A375 (cell line): ENCODE measurements around the gene CXorf51B. TPM values are rescaled to one million over a fixed set of nuclear protein-coding genes. Genes with fewer than 3 reads are reported as not detected.

Experiments used
- total RNA-seq: library from RNA; depleted of rRNA; stranded (reverse); fragments of >200 nt; shearing (Covaris generic); gene quantifications from 2 replicates; pipeline ENCODE4 v1.2.3, GENCODE V29; 2014; rRNA removed

The CXorf51B gene
- total RNA-seq: not detected in 2 replicates

GRCh38 chrX:146809471-146809870 is at the start of gene CXorf51B:
TSS of gene CXorf51B (plus strand) at chrX:146809771. CDS start at chrX:146809792, 21 bp downstream.

GRCh38 chrX:146814644-146815043 is 5.1 kb downstream of the CXorf51B start, which contains the start of gene CXorf51A:
TSS of gene CXorf51A (minus strand) at chrX:146814744. CDS start at chrX:146814723, 21 bp downstream.

Other genes starting within 250 kb of the CXorf51B start
- not detected in 2 replicates for gene CXorf51A, start 5.0 kb downstream of the CXorf51B start, total RNA-seq